Activated T-cell treated with anti-CD3 and anti-CD28 coated beads for 1 hour (primary cell): Measurements from ENCODE around the gene OR5B3.
"Not testable (repeated sequence)": the region's sequence is repeated elsewhere in the genome, so short reads cannot be mapped to it uniquely, and the experiment has no call there.

Experiments
- DNase-seq: peaks from one replicate; pipeline ENCODE4 v3.0.0-alpha.2; 2020; ENCODE audit warnings: low read depth

OR5B3 gene

DNA sequence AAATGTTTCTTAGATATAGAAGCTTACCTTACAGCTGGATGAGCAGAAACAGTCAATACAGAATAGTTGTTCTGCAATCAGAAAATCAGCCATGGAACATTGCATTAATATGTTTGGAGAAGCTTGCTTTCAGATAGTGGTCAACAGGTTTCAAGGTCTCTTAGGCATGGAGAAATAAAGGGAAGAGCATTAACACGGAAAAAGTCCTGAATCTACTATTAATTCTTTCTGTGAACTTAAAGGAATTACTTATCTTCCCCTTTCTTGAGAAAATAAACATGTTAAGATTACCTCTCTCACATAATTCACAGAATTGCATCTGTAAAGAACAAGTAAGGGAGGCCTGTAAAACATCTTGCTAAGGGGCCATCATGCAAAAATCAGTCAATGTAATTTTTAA is at the start of gene OR5B3:
TSS of gene OR5B3 (minus strand) at position 101 of the 400 bp plus-strand sequence. CDS start 3,465 bp downstream, outside the sequence.
- no peak for DNase-seq

DNA sequence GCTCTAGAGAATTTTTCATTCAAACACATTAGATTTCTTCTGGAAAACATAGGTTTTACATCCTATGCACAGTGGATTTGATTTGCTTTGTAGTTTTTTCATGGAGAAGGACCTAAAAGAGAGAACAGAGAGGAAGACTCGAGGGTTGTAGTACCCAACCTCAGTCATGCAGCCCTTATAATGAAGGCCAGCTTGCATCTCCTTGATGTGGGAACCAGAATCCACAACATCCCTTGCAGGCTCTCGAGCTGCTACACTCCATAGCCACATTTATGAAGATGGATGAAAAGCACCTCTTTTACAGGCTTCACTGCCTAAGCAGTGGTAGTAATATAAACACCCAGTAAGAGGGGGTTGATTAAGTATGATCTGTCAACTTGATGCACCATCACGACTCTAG is 44.9 kb upstream of the OR5B3 start:
- no peak for DNase-seq

DNA sequence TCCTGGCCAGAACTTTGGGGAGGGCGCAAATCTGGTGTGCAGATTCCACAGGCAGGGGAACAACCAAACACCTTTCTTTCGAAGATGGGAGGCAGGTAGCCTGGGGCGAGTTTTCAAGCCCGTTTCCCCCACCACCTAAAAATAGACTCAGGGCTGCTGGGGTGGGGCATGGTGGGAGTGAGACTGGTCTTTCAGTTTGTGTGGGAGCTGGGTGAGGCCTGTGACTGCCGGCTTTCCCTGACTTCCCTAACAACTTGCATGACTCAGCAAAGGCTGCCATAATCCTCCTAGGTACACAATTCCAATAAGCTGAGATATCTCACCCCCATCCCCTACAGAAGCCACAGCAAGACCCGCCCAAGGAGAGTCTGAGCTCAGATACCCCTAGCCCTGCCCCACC is 39.6 kb upstream of the OR5B3 start:
- no peak for DNase-seq

DNA sequence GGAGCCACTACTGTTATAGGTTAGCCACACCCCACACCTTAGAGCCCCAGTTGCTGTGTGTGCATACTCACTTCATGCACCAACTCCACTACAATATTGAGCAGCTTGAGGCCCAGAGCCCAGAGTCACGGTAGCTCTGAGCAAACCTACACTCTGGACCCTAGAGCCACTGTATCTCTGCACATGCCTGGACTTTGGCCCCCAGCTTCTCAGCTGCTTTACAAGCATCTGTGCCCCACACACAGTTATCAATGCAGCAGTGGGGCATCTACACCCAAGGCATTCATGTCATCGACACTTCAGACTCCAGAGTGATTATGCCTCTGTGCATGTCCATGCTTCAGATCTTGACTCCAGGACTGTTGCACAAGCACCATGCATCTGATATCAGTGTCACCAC is 37.6 kb upstream of the OR5B3 start:
- no peak for DNase-seq

DNA sequence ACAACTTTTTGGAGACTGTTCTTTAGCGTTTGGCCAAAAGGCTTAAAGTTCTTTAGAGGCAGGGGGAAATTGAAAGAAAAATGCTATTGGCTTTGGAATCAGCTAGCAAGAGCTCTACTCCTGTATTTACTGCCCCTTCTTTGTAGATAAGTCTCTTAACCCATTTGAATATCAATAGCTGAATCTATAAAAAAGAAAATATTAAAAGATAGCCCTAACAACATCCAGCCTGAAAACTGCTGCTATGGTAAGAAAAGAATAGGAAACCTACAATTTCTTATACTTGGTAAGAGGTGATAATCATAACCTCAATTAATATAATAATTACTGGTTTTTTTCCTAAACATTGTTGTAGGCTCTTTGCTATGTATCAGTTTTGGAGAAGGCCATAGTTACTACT is 35.5 kb upstream of the OR5B3 start, which contains the start of gene OR5B12:
TSS of gene OR5B12 (minus strand) at position 101 of the 400 bp plus-strand sequence. CDS start 2,085 bp downstream, outside the sequence.
- DNase-seq = no peak

DNA sequence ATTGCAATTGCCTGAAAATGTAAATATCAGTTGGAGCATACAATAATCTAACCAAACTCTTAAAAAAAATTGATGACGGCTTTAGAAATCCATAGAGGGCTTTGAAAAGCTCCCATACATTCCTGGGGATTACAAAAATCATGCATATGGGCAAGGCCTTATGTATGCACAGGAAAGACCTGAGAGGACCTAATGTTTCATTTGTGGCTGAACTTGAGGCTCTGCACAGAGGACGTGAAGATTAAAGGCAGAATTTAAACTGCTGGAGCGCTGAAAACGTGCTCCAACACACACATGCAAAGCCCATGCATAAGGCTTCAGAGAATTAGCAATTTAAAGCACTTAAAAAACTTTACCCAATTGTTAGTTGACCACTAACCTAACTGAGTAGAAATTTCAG is 31.8 kb upstream of the OR5B3 start:
- no peak for DNase-seq

DNA sequence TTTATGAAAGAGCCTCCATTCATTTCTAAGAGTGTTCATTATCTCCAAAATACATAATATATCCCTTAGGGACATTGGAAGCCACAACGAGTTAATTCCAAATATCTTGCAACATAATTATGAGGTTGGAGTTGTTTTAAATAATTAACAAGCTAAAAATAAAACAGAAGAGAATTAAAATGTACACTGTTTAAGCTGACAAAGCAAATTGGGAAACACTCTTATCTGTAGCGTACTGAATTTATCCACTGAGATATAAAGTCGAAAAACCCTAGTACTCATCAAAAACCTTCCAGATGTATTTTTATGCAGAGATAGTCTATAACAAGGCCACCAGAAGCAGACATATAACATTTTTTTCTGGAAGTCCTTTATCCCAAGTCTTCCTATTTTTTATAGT is 27.5 kb upstream of the OR5B3 start:
- no peak for DNase-seq

DNA sequence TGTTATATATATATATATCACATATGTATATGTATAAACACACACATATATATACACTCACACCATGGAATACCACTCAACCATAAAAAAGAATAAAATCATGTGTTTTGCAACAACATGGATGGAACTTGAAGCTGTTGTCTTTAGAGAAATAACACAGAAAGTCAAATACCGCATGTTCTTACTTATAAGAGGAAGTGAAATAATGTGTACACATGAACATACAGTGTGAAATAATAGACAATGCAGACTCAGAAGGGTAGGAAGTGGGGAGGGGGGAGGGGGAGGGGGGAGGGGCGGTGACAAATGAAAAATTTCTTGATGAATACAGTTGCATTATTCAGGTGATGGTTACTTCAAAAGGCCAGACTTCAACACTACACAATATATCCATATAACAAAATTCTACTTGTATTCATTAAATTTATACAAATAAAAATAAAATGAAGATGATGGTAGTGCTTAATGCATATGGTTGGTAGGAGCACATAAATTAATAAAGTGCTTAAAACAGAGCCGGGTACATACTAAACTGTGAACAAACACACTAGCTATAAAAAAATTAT is 27.0 kb upstream of the OR5B3 start:
- DNase-seq = no peak

DNA sequence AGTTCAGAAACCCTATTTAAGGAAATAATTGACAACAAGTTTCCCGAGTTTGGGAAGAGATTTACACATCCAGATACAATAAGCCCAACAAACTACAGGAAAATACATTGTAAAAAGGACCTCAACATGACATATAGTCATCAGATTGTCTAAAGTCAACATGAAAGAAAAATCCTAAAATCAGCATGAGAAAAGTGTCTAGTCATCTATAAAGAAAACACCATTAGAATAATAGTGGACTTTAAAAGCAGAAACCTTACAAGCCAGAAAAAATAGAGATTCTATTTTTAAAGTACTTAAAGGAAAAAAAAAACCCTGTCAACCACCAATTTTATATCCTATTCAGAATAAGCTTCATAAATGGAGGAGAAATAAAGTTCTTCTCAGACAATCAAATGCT is 22.6 kb upstream of the OR5B3 start:
- no peak for DNase-seq

DNA sequence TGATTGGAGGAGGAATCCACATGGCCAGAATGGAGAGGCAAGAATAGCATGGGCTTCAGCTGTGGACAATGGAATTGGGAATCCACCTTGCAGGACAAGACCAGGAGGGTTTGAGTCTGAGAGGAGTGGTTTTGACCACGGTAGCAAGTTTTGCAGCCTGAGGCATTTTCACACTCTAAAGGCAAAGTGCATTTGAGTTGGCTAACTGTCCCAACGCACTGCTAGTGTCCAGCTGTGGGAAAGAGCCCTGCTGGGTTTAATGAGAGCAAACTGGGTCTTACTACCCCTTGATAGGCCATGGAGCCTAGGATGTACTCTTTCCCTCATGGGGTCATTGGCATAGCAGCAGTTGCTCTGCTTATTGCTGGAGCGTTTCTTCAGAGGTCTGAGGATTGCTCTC is 21.3 kb upstream of the OR5B3 start, which contains the start of gene OR5B2:
TSS of gene OR5B2 (minus strand) at position 101 of the 400 bp plus-strand sequence. CDS start 4,860 bp downstream, outside the sequence.
- no peak for DNase-seq

DNA sequence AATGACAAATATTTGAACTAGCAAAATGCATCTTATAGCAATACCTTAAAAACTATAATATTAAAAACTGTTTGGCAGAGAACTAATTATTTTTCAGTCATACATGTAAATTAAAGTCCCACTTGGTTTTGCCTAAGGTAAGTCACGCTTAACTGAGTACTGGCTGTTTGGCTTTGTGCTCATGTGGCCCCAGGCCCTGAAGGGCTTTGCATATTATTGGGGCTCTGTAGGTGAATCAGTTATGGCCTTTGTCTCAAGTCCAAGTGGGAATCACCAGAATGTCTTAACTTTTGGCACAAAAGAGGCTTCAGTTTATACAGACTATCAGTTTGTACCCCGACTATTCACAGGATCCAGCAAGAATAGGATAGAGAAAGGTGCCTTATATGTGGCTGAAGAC is 7.1 kb downstream of the OR5B3 start:
- not testable (repeated sequence) for DNase-seq

DNA sequence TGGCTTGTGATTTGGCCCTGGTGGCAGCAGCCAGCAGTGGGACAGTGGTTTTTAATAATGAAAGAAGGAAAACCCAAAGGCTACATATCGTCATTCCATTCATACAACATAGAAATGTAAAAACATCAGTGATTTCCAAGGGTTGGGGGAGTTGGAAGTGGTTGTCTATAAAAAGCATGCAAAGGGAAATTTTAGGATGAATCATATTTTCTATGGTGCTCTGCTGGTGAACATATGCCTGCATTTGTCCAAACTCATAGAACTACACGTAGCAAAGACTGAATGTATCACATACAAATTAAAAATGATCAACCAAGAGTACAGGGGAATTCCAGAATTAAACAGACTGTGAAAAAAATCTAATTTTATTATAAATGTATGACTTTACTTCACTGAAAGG is 11.1 kb downstream of the OR5B3 start:
- no peak for DNase-seq

DNA sequence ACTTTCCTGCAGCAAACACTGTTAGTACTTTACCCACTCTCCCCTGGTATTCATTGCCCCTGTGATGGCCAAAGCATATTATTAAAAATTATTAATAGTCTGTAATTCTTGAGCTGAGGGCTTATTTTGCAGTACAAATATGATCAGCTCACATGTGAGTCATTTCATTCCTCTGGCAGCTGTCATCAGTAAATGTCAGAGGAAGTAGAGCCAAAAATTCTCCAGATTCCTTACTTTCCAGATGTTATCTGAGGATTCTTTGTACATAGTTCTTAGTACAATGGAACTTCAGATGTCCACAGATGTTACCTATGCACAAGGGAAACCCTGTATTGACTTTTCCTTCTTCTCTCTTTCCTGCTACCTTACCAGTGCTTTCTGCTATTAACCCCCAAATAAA is 12.5 kb downstream of the OR5B3 start:
- no peak for DNase-seq

DNA sequence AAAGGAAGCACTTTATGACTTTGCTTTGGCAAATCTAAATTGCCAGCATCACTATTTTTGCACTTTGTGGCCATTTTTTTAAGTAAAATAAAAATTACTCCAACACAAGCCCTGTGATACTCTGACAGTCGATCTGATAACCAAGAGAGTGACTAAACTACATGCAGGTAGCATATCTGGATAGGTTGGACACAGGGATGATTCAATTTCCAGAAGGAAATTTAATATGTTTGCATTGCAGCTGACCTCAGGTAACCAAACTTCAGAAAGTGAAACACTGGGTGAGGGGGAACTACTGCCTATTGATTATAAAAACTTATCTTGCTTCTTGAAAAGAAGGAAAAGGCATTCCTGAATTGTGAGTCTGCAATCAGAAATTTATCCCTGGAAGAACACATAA is 13.9 kb downstream of the OR5B3 start:
- no peak for DNase-seq

DNA sequence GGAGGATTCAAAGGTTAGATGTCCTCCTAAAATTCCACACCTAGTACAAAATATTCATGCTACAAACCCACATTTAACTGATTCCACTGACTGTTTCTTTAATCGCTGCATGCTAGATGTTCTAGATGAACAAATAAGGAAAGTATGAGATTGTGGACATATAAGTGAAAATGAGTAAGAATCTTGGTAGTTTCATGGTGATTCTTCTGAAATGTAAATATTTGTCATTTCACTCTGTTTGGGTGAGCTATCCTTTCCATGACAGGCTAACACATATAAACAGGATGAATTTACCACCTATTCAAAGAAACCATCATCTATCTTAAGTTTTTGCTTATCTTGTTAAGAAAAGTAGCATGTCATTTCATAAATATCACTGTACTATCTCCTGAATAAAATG is 14.8 kb downstream of the OR5B3 start:
- DNase-seq = no peak

DNA sequence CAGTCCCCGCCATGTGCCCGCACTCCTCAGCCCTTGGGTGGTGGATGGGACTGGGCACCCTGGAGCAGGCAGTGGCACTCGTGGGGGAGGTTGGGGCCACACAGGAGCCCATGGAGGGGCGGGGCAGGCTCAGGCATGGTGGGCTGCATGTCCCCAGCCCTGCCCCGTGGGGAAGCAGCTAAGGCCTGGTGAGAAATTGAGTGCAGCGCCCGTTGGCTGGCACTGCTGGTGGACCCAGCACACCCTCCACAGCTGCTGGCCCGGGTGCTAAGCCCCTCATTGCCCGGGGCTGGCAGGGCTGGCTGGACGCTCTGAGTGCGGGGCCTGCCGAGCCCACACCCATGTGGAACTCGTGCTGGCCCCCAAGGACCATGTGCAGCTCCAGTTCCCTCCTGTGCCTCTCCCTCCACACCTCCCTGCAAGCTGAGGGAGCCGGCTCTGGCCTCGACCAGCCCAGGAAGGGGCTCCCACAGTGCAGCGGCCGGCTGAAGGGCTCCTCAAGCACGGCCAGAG is 16.1 kb downstream of the OR5B3 start:
- DNase-seq = no peak

DNA sequence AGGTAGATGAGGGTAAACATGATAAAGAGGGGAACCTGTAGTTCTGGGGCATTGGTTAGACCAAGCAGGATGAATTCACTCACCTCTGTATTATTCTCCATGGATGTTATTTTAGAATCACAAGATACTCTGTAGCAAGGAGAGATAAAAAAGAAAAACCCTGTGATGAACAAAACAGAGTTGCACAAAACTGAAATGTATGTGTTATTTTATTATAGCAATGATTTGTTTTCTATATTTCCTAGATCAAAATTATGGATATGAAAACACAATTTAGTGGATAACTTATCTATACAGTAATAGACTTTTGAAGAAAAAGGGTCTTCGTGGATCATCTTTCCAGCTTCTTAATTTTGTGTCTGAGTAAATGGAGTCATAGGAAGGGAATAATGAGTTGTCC is 47.7 kb downstream of the OR5B3 start, which contains the start of gene OR5B17:
TSS of gene OR5B17 (minus strand) at position 101 of the 400 bp plus-strand sequence. CDS start at position 101, 0 bp downstream.
- no peak for DNase-seq

DNA sequence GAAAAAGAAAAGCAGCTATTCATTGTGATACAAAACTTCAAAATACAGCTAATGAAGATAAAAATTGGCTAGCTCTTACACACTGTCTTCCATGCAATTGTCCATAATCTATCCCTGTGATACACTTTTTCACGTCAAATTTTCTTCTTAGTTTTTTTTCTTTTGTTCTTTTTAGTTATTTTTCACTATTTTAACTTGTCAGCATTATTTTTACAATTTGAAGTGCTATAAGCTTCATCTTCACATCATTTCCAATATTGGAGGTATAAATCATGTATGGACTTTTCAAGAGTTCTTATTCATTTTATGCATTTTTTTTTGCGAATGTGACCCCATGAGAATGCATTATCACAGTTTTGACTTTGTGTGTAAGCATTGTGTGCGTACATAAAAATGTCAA is 51.9 kb downstream of the OR5B3 start:
- DNase-seq = no peak
